Neural crest cell (in vitro differentiated cells): ENCODE results near the gene KRTAP10-1. TPM values are rescaled to one million over a fixed set of nuclear protein-coding genes. Genes with fewer than 3 reads are reported as not detected.

Experiments used
- DNase-seq: peaks from one replicate; pipeline ENCODE4 v3.0.0; 2021; ENCODE audit warnings: low read depth, mixed read lengths, low spot score
- H3K27ac Mint-ChIP-seq: one replicate; pipeline ENCODE4 v1.8.0; 2021; ENCODE audit warnings: mild to moderate bottlenecking, mixed read lengths; ENCODE audit not compliant: unreplicated experiment
- H3K27me3 Mint-ChIP-seq: 2 replicates; pipeline ENCODE4 v1.8.0; 2021; ENCODE audit warnings: low read depth, mild to moderate bottlenecking, mixed read lengths
- H3K36me3 Mint-ChIP-seq: 2 replicates; pipeline ENCODE4 v1.8.0; 2021; ENCODE audit warnings: low read depth, mild to moderate bottlenecking, mixed read lengths
- H3K4me1 Mint-ChIP-seq: 2 replicates; pipeline ENCODE4 v1.8.0; 2021; ENCODE audit warnings: mixed read lengths
- H3K4me3 Mint-ChIP-seq: one replicate; pipeline ENCODE4 v1.8.0; 2021; ENCODE audit warnings: mild to moderate bottlenecking, mixed read lengths
- H3K9me3 Mint-ChIP-seq: 2 replicates; pipeline ENCODE4 v1.8.0; 2021; ENCODE audit warnings: mixed read lengths
- total RNA-seq: library from RNA; stranded (reverse); gene quantifications from 2 replicates; pipeline ENCODE4 v1.2.1, GENCODE V29; 2021
- TF ChIP-seq, protein P1 (sequence below): fragments of 200-600 bp; sonication (generic); conservative IDR thresholded peaks from 2 replicates; pipeline ENCODE4 v1.5.0; 2021; ENCODE audit warnings: antibody characterized with exemption, mild to moderate bottlenecking

The KRTAP10-1 gene
- total RNA-seq, 1 donor from 2014 or later, result not detected

DNA sequence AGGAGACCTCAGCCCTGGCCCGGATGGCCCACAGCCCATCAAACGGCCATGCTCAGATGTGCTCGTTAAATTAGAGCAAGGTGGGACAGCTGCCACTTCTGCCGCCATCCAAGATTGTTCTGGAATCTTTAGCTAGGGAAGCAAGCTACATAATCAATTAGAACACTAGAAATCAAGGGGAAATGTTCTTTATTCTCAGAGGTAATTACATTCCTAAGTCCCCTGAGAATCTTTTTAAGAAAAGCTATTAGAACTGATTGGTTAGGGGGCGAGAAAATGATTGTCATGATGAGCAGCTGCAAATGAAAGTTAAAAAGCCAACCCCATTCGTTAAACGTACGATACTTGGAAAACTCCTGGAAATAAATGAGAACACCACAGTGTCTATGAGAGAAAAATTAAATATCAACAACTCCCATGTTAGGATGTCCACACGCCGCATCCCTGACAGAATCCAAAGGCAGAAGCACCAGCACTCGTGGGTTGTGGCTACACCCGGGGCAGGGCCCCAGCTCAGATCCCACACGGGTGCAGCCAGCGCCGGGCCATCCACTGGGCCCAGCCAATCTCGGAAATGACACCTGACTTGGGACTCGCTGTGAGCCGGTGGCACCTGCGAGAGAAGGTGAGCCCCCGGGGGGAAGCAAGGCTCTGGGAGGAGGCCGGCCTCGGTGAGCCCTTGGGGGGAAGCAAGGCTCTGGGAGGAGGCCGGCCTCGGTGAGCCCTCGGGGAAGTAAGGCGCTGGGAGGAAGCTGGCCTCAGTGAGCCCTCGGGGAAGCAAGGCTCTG lies 37.6 kb downstream of the KRTAP10-1 start:
- H3K27ac Mint-ChIP-seq, result no peak overlapping the region

DNA sequence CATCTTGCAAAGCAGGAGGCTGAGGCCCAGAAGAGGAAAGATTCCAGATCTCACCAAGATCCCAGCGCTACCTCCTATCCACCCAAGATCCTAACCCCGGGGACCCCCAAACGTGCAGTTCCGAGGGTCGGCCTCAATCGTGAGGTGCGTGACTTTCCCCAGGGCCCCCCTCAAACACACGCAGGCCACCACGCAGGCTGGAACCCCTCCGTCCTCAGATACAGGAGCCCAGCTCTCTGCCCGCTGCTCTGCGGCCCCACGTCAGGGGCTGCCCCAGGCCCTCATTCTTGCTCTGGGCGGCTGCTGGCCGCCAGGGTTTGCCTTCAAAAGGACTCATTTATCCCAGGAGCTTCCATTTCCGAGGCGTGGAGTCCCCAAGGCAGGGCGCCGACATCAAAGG lies 39.9 kb downstream of the KRTAP10-1 start:
- peaks cover 8% of the 10 kb centered on the region for H3K4me1 Mint-ChIP-seq

More for the DNA sequence above, 37.6 kb downstream of the KRTAP10-1 start:
- no peak for DNase-seq
- Mint-ChIP-seq H3K4me1 (peaks cover 11% of the 10 kb centered on the region), H3K27me3 (no peaks in the 10 kb centered on the region), H3K4me3 (no peak overlapping the region), H3K36me3 (no peaks in the 10 kb centered on the region), H3K9me3 (no peaks in the 10 kb centered on the region)
- TF ChIP-seq, protein P1, sequence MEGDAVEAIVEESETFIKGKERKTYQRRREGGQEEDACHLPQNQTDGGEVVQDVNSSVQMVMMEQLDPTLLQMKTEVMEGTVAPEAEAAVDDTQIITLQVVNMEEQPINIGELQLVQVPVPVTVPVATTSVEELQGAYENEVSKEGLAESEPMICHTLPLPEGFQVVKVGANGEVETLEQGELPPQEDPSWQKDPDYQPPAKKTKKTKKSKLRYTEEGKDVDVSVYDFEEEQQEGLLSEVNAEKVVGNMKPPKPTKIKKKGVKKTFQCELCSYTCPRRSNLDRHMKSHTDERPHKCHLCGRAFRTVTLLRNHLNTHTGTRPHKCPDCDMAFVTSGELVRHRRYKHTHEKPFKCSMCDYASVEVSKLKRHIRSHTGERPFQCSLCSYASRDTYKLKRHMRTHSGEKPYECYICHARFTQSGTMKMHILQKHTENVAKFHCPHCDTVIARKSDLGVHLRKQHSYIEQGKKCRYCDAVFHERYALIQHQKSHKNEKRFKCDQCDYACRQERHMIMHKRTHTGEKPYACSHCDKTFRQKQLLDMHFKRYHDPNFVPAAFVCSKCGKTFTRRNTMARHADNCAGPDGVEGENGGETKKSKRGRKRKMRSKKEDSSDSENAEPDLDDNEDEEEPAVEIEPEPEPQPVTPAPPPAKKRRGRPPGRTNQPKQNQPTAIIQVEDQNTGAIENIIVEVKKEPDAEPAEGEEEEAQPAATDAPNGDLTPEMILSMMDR, result no peak

DNA sequence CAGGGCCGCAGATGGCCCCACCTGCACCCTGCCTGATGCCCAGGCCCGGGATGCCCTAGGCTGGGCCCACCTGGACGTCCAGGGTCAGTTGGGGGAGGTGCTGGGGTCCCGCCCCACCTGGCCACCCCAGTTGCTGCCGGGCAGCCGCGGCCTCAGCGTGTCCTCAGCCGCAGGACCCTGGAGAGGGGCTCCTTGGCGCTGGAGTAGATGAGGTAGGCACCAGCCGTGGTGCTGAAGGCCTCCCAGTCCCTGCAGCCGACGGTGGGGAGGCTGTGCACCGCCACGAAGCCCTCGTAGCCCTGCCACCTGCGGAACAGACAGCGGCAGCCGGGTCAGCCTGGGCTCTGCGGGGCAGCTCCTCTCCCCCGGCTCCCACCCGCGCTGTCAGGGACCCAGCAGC lies 40.4 kb downstream of the KRTAP10-1 start:
- no peak for DNase-seq
- Mint-ChIP-seq H3K27ac (no peak overlapping the region), H3K4me3 (no peak overlapping the region), H3K9me3 (no peaks in the 10 kb centered on the region), H3K36me3 (peaks cover 5% of the 10 kb centered on the region), H3K27me3 (no peaks in the 10 kb centered on the region), H3K4me1 (peaks cover 8% of the 10 kb centered on the region)
- TF ChIP-seq, protein P1, result no peak

More for the DNA sequence above, 39.9 kb downstream of the KRTAP10-1 start:
- no peak overlapping the region for H3K27ac Mint-ChIP-seq
- no peaks in the 10 kb centered on the region for H3K9me3 Mint-ChIP-seq
- H3K27me3 Mint-ChIP-seq, result no peaks in the 10 kb centered on the region
- TF ChIP-seq, protein P1, result no peak
- no peak overlapping the region for H3K4me3 Mint-ChIP-seq
- no peak for DNase-seq
- H3K36me3 Mint-ChIP-seq, result peaks cover 5% of the 10 kb centered on the region

DNA sequence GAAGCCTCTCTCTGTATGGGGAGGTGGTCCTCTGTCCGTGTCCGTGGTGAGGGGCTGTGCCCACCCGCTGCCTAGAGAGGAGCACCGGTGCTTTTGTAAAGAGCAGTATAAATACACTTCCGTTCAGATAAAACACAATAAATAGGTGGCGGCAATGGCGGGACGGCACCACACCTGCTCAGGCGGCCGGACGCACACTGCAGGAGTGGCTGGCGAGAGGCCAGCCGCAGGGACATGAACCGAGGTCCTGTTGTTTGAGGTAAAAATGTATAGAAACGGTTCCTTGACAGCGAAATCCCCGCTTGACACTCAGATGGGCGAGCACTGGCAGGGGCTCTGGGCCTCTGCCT lies 40.8 kb downstream of the KRTAP10-1 start:
- Mint-ChIP-seq H3K9me3 (no peaks in the 10 kb centered on the region), H3K27me3 (no peaks in the 10 kb centered on the region), H3K27ac (no peak overlapping the region), H3K4me1 (peaks cover 8% of the 10 kb centered on the region), H3K4me3 (no peak overlapping the region), H3K36me3 (peaks cover 5% of the 10 kb centered on the region)
- DNase-seq, result no peak
- TF ChIP-seq, protein P1, result no peak

DNA sequence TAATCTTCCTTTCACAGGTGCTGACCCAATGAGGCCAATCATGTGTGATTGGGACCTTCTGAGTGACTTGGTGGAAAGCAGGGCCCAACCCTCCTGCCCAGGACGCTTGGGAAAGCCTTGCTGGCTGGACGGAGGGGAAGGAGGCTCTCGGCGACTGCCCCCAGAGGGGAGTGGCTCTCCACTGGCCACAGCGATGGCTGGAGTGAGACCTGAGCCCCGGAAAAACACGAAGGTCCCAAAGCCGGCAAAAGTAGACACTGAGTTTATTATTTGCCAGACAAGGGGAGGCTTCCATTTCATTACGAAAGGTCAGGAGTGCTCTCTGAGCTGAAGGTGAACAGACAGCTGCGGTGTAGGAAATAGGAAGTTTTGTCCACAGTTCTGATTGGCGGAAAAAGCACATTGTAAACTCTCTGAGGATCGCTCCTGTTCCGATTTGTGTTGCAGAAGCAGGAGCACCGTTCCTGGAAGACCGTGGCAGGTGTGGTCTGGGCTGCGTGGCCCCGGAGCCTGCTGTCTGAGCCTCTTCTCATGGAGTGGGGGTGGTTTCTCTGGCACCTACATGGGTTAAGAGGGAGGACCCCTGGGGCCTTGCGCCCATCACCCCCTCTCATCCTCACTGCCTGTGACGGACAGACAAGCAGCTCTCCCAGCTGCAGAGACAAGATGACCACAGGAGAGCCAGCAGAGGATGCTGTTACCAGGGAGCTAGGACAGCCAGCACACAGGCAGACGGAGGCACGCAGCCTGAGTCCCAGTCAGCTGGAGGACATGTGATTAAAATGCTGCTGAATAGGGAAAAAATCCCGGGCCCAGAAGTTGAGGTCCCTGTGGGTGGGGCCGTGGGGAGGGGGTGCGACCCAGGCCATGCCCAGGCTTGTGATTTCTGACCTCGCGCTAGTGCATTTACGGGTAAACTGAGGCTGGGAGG lies 41.5 kb downstream of the KRTAP10-1 start:
- DNase-seq, result no peak
- Mint-ChIP-seq H3K27me3 (no peaks in the 10 kb centered on the region), H3K4me3 (no peak overlapping the region), H3K4me1 (peaks cover 8% of the 10 kb centered on the region), H3K27ac (no peak overlapping the region), H3K9me3 (no peaks in the 10 kb centered on the region), H3K36me3 (peaks cover 5% of the 10 kb centered on the region)
- TF ChIP-seq, protein P1, result no peak
